Osteoblast (primary cell): Measurements from ENCODE around the gene WDR93. TPM values are rescaled to one million over a fixed set of nuclear protein-coding genes. Genes with fewer than 3 reads are reported as not detected.
A peak's percentile ranks its signal among the peaks of the same experiment; 100 is the strongest.

Experiments used
- DNase-seq: peaks from one replicate; pipeline ENCODE4 v3.0.0; 2011; ENCODE audit warnings: low spot score, mixed read lengths; ENCODE audit not compliant: insufficient read length; ENCODE audit errors: missing footprints
- H2AFZ ChIP-seq: 2 replicates; pipeline ENCODE4 v1.6.0; 2011; ENCODE audit warnings: mild to moderate bottlenecking, low read length
- H3K27ac ChIP-seq: 2 replicates; pipeline ENCODE4 v1.5.1; 2011; ENCODE audit warnings: mild to moderate bottlenecking, low read depth, low read length, moderate library complexity
- H3K27me3 ChIP-seq: 2 replicates; pipeline ENCODE4 v1.6.0; 2012; ENCODE audit warnings: mild to moderate bottlenecking, control low read depth, inconsistent platforms, low read length, moderate library complexity; ENCODE audit not compliant: insufficient read depth
- H3K36me3 ChIP-seq: 2 replicates; pipeline ENCODE4 v1.5.1; 2011; ENCODE audit warnings: mild to moderate bottlenecking, low read length, control low read depth, moderate library complexity; ENCODE audit not compliant: insufficient read depth
- H3K4me1 ChIP-seq: 2 replicates; pipeline ENCODE4 v1.5.1; 2011; ENCODE audit warnings: mild to moderate bottlenecking, low read length, control low read depth, moderate library complexity; ENCODE audit not compliant: insufficient read depth
- H3K4me2 ChIP-seq: 2 replicates; pipeline ENCODE4 v1.6.0; 2011; ENCODE audit warnings: mild to moderate bottlenecking, low read length; ENCODE audit not compliant: insufficient read depth
- H3K4me3 ChIP-seq: fragments of 200-600 bp; sonication (generic); 3 replicates; pipeline ENCODE4 v1.5.1; 2012; ENCODE audit warnings: mild to moderate bottlenecking, low read length, inconsistent platforms; ENCODE audit not compliant: insufficient read depth
- H3K79me2 ChIP-seq: 2 replicates; pipeline ENCODE4 v1.6.0; 2012; ENCODE audit warnings: mild to moderate bottlenecking, low read length, control low read depth, inconsistent platforms; ENCODE audit not compliant: insufficient read depth
- H3K9me3 ChIP-seq: 2 replicates; pipeline ENCODE4 v1.5.1; 2011; ENCODE audit warnings: low read depth, low read length, control low read depth
- H4K20me1 ChIP-seq: 2 replicates; pipeline ENCODE4 v1.6.0; 2012; ENCODE audit warnings: mild to moderate bottlenecking, low read length, control low read depth; ENCODE audit not compliant: insufficient read depth
- total RNA-seq: library from RNA; depleted of rRNA; stranded (reverse); fragments of >200 nt; gene quantifications from 2 replicates; pipeline ENCODE4 v1.2.3, GENCODE V29; 2012
- TF ChIP-seq, protein P1 (sequence below): IDR thresholded peaks from 2 replicates; pipeline ENCODE4 v1.5.1; 2011; ENCODE audit warnings: mild to moderate bottlenecking, low read depth, low read length, moderate library complexity; ENCODE audit errors: extremely low read depth

Gene WDR93
- total RNA-seq, 1 donor, result 0.36 TPM

DNA sequence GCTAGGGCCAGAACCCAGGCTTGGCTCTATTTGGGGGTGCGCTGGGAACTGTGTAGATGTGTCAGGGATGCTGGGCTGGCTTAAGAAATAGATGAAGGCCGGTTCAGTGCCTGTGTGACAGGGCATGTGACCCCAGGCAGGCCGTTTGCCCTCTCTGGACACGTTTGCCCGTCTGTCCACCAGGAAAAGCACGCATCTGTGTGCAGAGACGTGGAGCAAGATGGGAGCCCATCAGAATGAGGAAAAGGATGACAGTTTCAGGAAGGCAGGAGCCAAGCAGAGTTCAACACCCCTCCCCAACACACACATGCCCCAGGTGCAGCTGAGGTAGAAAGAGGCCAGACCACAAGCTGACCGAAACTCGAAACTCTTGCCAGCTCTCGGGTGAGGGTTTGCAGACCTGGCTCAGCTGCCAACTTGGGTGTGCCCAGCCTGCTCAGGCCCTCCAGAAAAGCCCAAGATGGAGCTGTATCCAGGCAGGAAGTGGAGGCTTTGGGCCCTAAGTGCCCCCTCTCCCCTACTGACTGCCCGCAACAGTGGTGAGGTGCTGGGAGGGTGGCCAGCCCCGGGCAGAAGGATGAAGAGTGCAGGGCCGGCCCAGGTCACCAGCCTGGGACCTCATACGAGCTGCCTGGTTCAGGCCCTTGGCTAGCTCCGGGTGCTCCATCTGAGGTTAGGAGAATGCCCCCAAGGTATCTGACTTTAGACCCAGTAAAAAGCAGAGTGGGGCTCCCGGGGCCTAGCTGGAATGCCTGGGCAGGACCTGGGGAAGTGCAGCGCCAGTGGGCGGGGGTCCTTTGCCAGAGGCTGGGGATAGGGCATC lies 70.6 kb downstream of the WDR93 start:
- Histone ChIP-seq H3K27ac (no peak overlapping the region), H3K4me3 (no peak overlapping the region), H3K9me3 (no peaks in the 10 kb centered on the region), H3K27me3 (no peaks in the 10 kb centered on the region), H3K79me2 (no peaks in the 10 kb centered on the region), H3K4me2 (no peak overlapping the region), H2AFZ (peak overlapping the region; percentile 23), H3K4me1 (no peaks in the 10 kb centered on the region), H4K20me1 (no peaks in the 10 kb centered on the region), H3K36me3 (no peaks in the 10 kb centered on the region)
- DNase-seq, result no peak
- TF ChIP-seq, protein P1, sequence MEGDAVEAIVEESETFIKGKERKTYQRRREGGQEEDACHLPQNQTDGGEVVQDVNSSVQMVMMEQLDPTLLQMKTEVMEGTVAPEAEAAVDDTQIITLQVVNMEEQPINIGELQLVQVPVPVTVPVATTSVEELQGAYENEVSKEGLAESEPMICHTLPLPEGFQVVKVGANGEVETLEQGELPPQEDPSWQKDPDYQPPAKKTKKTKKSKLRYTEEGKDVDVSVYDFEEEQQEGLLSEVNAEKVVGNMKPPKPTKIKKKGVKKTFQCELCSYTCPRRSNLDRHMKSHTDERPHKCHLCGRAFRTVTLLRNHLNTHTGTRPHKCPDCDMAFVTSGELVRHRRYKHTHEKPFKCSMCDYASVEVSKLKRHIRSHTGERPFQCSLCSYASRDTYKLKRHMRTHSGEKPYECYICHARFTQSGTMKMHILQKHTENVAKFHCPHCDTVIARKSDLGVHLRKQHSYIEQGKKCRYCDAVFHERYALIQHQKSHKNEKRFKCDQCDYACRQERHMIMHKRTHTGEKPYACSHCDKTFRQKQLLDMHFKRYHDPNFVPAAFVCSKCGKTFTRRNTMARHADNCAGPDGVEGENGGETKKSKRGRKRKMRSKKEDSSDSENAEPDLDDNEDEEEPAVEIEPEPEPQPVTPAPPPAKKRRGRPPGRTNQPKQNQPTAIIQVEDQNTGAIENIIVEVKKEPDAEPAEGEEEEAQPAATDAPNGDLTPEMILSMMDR, result no peak

GRCh38 chr15:89761929-89762328 lies 71.3 kb downstream of the WDR93 start:
- Histone ChIP-seq H3K79me2 (no peaks in the 10 kb centered on the region), H3K27ac (no peak overlapping the region), H3K4me1 (no peaks in the 10 kb centered on the region), H3K36me3 (no peaks in the 10 kb centered on the region), H3K27me3 (no peaks in the 10 kb centered on the region), H3K4me2 (no peak overlapping the region), H4K20me1 (no peaks in the 10 kb centered on the region), H2AFZ (no peak overlapping the region), H3K4me3 (no peak overlapping the region), H3K9me3 (no peaks in the 10 kb centered on the region)
- TF ChIP-seq, protein P1, result no peak
- DNase-seq, result no peak

- no peaks in the 10 kb centered on the region for H4K20me1 ChIP-seq
- no peak overlapping the region for H2AFZ ChIP-seq
- no peaks in the 10 kb centered on the region for H3K27me3 ChIP-seq
- H3K4me3 ChIP-seq, result no peak overlapping the region
- no peak overlapping the region for H3K4me2 ChIP-seq
- TF ChIP-seq, protein P1, result no peak
- no peaks in the 10 kb centered on the region for H3K9me3 ChIP-seq
- H3K27ac ChIP-seq, result no peak overlapping the region
- H3K36me3 ChIP-seq, result no peaks in the 10 kb centered on the region
- DNase-seq, result peak; percentile 4
- H3K79me2 ChIP-seq, result no peaks in the 10 kb centered on the region
- peaks cover 11% of the 10 kb centered on the region for H3K4me1 ChIP-seq
These were observed 75.1 kb downstream of the WDR93 start for GRCh38 chr15:89765694-89766093.
